OCI-LY3 (cell line): ENCODE results near the gene MACC1.

Source experiments
- H2AFZ ChIP-seq: fragments of 200-600, 300-600 bp; shearing (Covaris generic); 2 replicates; pipeline ENCODE4 v1.6.0; 2014; ENCODE audit warnings: antibody characterized with exemption, low read depth, low read length
- H3K27ac ChIP-seq: fragments of 200-600, 300-600 bp; sonication (generic); 2 replicates; pipeline ENCODE4 v1.5.1; 2014; ENCODE audit warnings: mild to moderate bottlenecking, low read length, moderate library complexity, mixed read lengths
- H3K27me3 ChIP-seq: fragments of 200-600, 300-600 bp; sonication (generic); 2 replicates; pipeline ENCODE4 v1.6.1; 2014; ENCODE audit warnings: low read depth, low read length, mixed read lengths
- H3K36me3 ChIP-seq: fragments of 200-600, 300-600 bp; sonication (generic); replicated peaks from 2 replicates; pipeline ENCODE3; 2014; ENCODE audit warnings: low read depth, low read length, mixed read lengths
- H3K4me1 ChIP-seq: fragments of 300-600, 200-600 bp; sonication (generic); 2 replicates; pipeline ENCODE4 v1.6.1; 2014; ENCODE audit warnings: low read length, mixed read lengths
- H3K4me2 ChIP-seq: fragments of 200-600, 300-600 bp; sonication (generic); 2 replicates; pipeline ENCODE4 v1.6.1; 2014; ENCODE audit warnings: low read length, mixed read lengths
- H3K4me3 ChIP-seq: fragments of 300-600, 200-600 bp; sonication (generic); 2 replicates; pipeline ENCODE4 v1.5.1; 2014; ENCODE audit warnings: antibody characterized with exemption, mild to moderate bottlenecking, low read length, moderate library complexity
- H3K79me2 ChIP-seq: fragments of 300-600, 200-600 bp; shearing (Covaris generic); 2 replicates; pipeline ENCODE4 v1.6.1; 2014; ENCODE audit warnings: mild to moderate bottlenecking, low read length, mixed read lengths
- H3K9ac ChIP-seq: fragments of 300-600, 200-600 bp; shearing (Covaris generic); 2 replicates; pipeline ENCODE4 v1.6.0; 2014; ENCODE audit warnings: mild to moderate bottlenecking, low read length, moderate library complexity
- H3K9me3 ChIP-seq: fragments of 200-600, 300-600 bp; shearing (Covaris generic); 2 replicates; pipeline ENCODE4 v1.6.1; 2014; ENCODE audit warnings: low read length, mixed read lengths; ENCODE audit not compliant: insufficient read depth
- H4K20me1 ChIP-seq: fragments of 200-600, 300-600 bp; sonication (generic); 2 replicates; pipeline ENCODE4 v1.6.1; 2016; ENCODE audit warnings: low read length, mixed read lengths; ENCODE audit not compliant: insufficient read depth
- EZH2phosphoT487 ChIP-seq: fragments of 200-600 bp; shearing (Covaris generic); IDR thresholded peaks from 2 replicates; pipeline ENCODE4 v1.6.1; 2018; ENCODE audit warnings: antibody characterized with exemption, mixed run types, low read depth
- TF ChIP-seq, protein P1 (sequence below): fragments of 200-600, 300-600 bp; sonication (generic); IDR thresholded peaks from 2 replicates; pipeline ENCODE4 v1.5.1; 2014; ENCODE audit warnings: antibody characterized with exemption, low read length, low read depth

MACC1 gene

DNA sequence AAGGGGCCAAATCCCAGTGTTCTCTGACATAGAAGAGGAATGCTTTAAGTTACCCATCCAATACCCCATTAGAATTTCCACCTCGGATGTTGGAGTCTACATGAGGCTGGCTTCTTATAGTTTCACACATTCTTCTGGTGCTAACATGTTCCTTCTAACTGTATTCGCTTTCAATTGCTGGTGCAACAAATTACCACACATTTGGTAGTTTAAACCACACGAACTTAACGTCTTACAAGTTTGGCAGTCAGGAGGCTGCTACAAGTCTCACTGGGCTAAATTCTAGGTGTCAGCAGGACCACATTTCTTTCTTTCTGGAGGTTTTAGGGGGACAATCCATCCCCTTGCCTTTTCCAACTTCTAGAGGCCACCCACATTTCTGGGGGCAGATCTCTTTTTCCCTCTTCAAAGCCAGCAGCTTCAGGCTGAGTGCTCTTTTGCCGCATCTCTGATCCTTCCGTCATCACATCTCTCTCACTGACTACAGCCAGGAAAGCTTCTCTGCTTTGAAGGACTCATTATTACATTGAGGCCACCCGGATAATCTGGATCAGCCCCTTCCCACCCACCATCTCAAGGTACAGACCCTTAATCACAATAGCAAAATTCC is 5.1 kb upstream of the MACC1 start:
- no peak for TF ChIP-seq EZH2phosphoT487
- TF ChIP-seq, protein P1, sequence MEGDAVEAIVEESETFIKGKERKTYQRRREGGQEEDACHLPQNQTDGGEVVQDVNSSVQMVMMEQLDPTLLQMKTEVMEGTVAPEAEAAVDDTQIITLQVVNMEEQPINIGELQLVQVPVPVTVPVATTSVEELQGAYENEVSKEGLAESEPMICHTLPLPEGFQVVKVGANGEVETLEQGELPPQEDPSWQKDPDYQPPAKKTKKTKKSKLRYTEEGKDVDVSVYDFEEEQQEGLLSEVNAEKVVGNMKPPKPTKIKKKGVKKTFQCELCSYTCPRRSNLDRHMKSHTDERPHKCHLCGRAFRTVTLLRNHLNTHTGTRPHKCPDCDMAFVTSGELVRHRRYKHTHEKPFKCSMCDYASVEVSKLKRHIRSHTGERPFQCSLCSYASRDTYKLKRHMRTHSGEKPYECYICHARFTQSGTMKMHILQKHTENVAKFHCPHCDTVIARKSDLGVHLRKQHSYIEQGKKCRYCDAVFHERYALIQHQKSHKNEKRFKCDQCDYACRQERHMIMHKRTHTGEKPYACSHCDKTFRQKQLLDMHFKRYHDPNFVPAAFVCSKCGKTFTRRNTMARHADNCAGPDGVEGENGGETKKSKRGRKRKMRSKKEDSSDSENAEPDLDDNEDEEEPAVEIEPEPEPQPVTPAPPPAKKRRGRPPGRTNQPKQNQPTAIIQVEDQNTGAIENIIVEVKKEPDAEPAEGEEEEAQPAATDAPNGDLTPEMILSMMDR: no peak
- Histone ChIP-seq H3K27me3 (no peaks in the 10 kb centered on the region), H3K9me3 (peaks cover 3% of the 10 kb centered on the region; the same call in 1 of the 2 replicates), H3K79me2 (no peaks in the 10 kb centered on the region), H2AFZ (no peak overlapping the region), H3K4me3 (no peak overlapping the region), H3K4me1 (peaks cover 49% of the 10 kb centered on the region), H3K36me3 (no peaks in the 10 kb centered on the region), H3K9ac (no peak overlapping the region), H4K20me1 (no peaks in the 10 kb centered on the region), H3K4me2 (no peak overlapping the region), H3K27ac (no peak overlapping the region)

DNA sequence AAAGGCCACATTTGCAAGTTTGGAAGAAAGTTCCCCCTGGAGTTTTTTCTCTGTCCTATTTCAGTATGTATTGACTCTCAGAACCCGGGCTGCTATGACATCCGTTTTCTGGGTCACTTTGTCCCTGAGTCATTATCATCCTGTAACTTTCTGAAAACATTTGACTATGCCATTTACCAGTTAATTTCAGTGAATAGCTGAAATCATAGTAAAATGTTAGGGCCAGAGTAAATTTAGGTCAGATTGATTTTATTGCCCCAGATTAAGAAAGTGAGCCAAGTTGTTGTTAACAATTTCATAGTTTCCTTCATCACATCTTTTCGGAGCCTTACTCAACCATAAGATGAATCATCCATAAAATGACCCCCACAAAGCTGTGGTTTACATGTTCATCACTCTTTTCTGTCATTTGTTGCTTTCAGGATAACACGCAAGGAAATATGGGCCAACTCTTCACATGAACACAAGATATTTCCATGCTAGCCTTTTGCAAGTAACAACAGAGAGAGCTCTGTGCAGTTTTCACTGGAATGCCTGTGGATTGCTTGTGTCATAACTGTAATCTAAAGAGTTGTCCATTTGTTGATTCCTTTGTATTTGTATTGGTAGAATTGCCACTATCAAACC is 3.9 kb upstream of the MACC1 start:
- Histone ChIP-seq H3K36me3 (no peaks in the 10 kb centered on the region), H3K27me3 (no peaks in the 10 kb centered on the region), H3K9ac (peak overlapping the region; percentile 69), H3K4me3 (peak overlapping the region; percentile 64), H3K79me2 (peaks cover 8% of the 10 kb centered on the region), H2AFZ (peak overlapping the region; percentile 39; the same call in 1 of the 2 replicates), H3K4me2 (peak overlapping the region; percentile 72), H3K4me1 (peaks cover 58% of the 10 kb centered on the region), H4K20me1 (no peaks in the 10 kb centered on the region), H3K27ac (peak overlapping the region; percentile 96), H3K9me3 (peaks cover 3% of the 10 kb centered on the region; the same call in 1 of the 2 replicates)
- TF ChIP-seq, protein P1: no peak
- TF ChIP-seq EZH2phosphoT487: no peak

DNA sequence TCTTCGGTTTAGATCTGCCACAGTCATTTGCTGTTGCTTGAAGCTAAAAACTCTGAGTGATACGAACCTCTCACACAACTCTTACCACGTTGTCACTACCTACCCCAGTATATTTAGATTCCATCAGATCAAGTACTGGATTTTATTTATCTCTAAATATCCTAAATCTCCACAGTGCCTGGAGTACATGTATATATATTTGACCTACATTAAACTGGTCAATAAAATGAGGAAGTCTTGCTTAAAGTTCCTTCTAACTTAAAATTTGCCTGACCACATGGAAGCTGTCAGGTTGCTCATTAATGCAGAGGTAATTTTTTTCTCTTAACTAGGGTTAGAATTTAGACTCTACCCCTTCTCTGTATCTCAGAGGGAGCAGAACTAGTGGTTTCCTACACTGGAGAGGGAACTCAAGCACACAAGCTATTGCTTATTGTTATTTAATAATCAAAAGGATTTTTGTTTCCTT is 3.1 kb upstream of the MACC1 start:
- Histone ChIP-seq H3K9ac (peak overlapping the region; percentile 69), H2AFZ (no peak overlapping the region), H4K20me1 (no peaks in the 10 kb centered on the region), H3K79me2 (peaks cover 15% of the 10 kb centered on the region), H3K9me3 (peaks cover 3% of the 10 kb centered on the region; the same call in 1 of the 2 replicates), H3K27ac (peak overlapping the region; percentile 96), H3K4me2 (peak overlapping the region; percentile 72), H3K4me3 (peak overlapping the region; percentile 64), H3K36me3 (no peaks in the 10 kb centered on the region), H3K27me3 (no peaks in the 10 kb centered on the region), H3K4me1 (peaks cover 65% of the 10 kb centered on the region)
- TF ChIP-seq, protein P1: no peak
- no peak for TF ChIP-seq EZH2phosphoT487

DNA sequence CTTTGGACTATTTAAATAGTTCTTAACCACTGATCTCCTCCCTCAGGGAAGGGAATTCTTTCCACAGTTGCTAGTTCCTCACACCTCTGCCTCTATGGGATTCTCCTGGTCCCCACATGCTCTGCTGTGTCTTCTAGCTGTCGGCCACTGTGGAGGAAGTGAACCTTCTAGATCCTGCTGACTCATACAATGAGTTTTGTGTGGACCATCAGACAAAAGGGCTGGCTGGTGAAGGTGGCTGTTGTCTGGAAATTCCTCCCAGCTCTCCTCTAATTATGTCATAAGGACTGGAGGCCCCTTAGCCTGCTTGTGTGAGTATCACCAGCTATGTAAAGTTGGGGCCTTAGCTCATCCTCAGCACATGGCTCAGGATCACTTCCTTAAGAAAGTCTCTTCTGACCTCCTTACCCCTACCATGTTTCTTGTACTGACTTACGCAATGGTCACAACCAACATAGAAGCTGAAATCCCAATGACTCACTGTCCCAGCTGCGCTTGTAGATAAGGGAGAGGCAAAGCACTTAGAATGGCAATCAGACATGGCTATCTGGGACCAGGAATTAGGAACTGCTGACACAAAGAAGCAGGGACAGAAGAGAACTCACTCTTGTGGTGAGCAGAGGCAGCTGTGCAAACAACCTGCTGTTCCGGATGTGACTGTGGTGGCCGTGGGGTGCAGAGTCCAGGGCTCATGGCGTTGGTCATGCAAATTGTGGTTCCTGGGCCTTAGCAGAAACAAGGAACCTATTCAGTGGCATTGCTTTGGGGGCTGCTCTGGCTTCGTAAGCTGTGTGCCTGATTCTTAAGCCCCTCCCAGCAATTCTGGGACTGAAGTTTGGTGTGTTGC is 2.5 kb upstream of the MACC1 start:
- Histone ChIP-seq H3K36me3 (no peaks in the 10 kb centered on the region), H3K4me2 (peak overlapping the region; percentile 72), H3K27ac (peak overlapping the region; percentile 96), H3K9ac (peak overlapping the region; percentile 69), H2AFZ (no peak overlapping the region), H4K20me1 (no peaks in the 10 kb centered on the region), H3K9me3 (peaks cover 3% of the 10 kb centered on the region; the same call in 1 of the 2 replicates), H3K27me3 (no peaks in the 10 kb centered on the region), H3K4me3 (peak overlapping the region; percentile 64), H3K4me1 (peaks cover 70% of the 10 kb centered on the region), H3K79me2 (peaks cover 21% of the 10 kb centered on the region)
- TF ChIP-seq, protein P1: no peak
- 0 out of 2 replicates have a peak, but pooled peaks have one; percentile 28 for TF ChIP-seq EZH2phosphoT487
